C4-2B (cell line): Measurements from ENCODE around the gene GJB4.

Experiments
- CTCF ChIP-seq: fragments of 450-650 bp; conservative IDR thresholded peaks from 2 replicates; pipeline ENCODE4 v1.5.1; 2017; ENCODE audit warnings: mild to moderate bottlenecking
- ZFX ChIP-seq: fragments of 450-650 bp; IDR thresholded peaks from 2 replicates; pipeline ENCODE4 v1.6.1; 2017

DNA sequence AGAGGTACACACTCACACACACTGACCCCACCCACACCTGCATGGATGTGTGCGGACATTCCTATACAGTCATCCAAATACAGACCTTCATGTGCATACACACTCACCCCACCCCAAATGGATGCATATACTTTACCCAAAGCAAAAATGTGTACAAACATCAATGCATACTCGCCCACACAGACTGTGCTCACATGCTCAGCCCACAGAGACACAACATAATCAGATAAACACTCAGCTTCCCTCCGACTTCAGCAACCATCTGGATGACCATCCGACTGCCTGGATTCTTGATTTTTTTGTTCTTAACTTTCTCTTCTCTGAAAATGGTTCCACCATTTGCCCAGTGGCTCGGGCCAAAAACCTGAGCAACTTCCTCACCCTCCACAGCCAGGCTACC lies 29.1 kb upstream of the GJB4 start:
- TF ChIP-seq CTCF (no peak), ZFX (no peak)
